ENCODE data around the gene FALEC.

The FALEC gene

GRCh38 chr1:150476754-150477153, 38.8 kb upstream of the FALEC start:
- Mint-ChIP-seq H3K4me1 (peaks cover 79% of the 10 kb centered on the region), H3K4me3 (peak overlapping the region; percentile 43), H3K36me3 (ENCODE audit: low read depth) (peaks cover 15% of the 10 kb centered on the region), H3K27ac (peak overlapping the region; percentile 89), H3K27me3 (ENCODE audit: low read depth, poor library complexity) (no peaks in the 10 kb centered on the region), H3K9me3 (no peaks in the 10 kb centered on the region)
- TF ChIP-seq CTCF (IDR thresholded peaks at IDR 0.05): no peak
- DNase-seq: no peak

- H3K36me3 Mint-ChIP-seq (ENCODE audit: low read depth): peaks cover 9% of the 10 kb centered on the region
- no peak for DNase-seq
- H3K27me3 Mint-ChIP-seq (ENCODE audit: low read depth, poor library complexity): no peaks in the 10 kb centered on the region
- H3K4me1 Mint-ChIP-seq: peaks cover 74% of the 10 kb centered on the region
- H3K27ac Mint-ChIP-seq: peak overlapping the region; percentile 89
- no peaks in the 10 kb centered on the region for H3K9me3 Mint-ChIP-seq
- no peak for TF ChIP-seq CTCF (IDR thresholded peaks at IDR 0.05)
- H3K4me3 Mint-ChIP-seq: peak overlapping the region; percentile 14
Measured at GRCh38 chr1:150477320-150477719, 38.2 kb upstream of the FALEC start.

DNA sequence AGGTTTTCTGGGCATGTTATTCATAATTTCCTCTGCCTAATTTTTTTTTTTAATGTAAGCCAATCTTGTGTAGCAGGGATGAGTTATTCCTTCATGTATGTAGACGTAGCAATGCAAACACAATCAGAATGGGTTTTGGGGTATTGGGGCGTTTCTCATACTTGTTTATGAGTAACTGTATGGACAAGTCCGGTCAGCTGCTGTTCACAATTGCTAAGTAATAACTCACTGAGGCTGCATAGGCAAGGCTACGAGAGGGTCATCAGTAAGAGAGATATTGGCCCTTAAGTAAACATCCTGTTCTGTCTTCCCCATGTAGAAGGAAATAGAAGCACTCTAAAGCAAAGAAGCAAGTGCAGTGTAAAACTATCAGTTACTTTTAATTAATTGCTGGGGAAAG, 37.8 kb upstream of the FALEC start:
- H3K27ac Mint-ChIP-seq: peak overlapping the region; percentile 89
- no peak for DNase-seq
- H3K27me3 Mint-ChIP-seq (ENCODE audit: low read depth, poor library complexity): no peaks in the 10 kb centered on the region
- peaks cover 70% of the 10 kb centered on the region for H3K4me1 Mint-ChIP-seq
- H3K36me3 Mint-ChIP-seq (ENCODE audit: low read depth): peaks cover 5% of the 10 kb centered on the region
- H3K4me3 Mint-ChIP-seq: peak overlapping the region; percentile 14
- TF ChIP-seq CTCF (IDR thresholded peaks at IDR 0.05): no peak
- no peaks in the 10 kb centered on the region for H3K9me3 Mint-ChIP-seq

DNA sequence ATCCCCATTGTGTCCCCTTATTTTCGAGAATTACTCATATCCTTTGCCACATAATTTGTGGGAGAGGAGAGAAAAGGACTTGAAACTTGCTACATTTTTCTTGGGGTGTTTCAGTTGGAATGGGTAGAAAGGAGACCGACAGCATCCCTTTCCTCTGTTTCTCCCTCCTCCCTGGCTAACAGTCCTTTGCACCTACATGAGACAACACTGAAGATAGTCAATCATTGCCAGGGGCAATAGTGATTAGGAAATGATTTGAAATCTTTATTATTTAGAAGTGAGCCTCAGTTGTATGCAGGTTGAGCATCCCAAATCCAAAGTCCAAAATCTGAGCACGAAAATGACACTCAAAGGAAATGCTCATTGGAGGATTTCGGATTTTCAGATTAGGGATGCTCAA, 36.2 kb upstream of the FALEC start:
- Mint-ChIP-seq H3K36me3 (ENCODE audit: low read depth) (no peaks in the 10 kb centered on the region), H3K9me3 (no peaks in the 10 kb centered on the region), H3K4me1 (peaks cover 53% of the 10 kb centered on the region), H3K27ac (peak overlapping the region; percentile 36), H3K4me3 (no peak overlapping the region), H3K27me3 (ENCODE audit: low read depth, poor library complexity) (peaks cover 3% of the 10 kb centered on the region)
- TF ChIP-seq CTCF (IDR thresholded peaks at IDR 0.05): no peak
- DNase-seq: no peak

DNA sequence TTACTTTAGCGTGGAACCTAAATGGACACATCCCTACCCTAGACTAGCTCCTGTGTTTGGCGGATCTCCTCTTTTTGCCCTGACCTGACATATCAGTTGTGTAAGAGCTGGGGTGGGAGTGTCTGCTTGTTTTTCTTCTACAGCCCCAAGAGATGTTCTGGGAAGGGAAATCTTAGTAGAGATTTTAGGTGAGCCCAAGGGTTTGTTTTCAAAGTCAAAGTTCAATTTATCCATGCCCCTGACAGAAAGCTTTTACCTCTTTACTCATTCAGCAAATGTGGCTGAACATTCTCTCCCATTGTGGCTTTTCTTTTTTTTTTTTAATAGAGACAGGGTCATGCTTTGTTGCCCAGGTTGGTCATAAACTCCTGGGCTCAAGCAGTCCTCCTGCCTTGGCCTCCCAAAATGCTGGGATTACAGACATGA, 35.6 kb upstream of the FALEC start:
- Mint-ChIP-seq H3K36me3 (ENCODE audit: low read depth) (no peaks in the 10 kb centered on the region), H3K27ac (peak overlapping the region; percentile 65), H3K4me1 (peaks cover 48% of the 10 kb centered on the region), H3K9me3 (no peaks in the 10 kb centered on the region), H3K4me3 (no peak overlapping the region), H3K27me3 (ENCODE audit: low read depth, poor library complexity) (peaks cover 4% of the 10 kb centered on the region)
- no peak for DNase-seq
- no peak for TF ChIP-seq CTCF (IDR thresholded peaks at IDR 0.05)

GRCh38 chr1:150484431-150484830, 31.1 kb upstream of the FALEC start:
- H3K27me3 Mint-ChIP-seq (ENCODE audit: low read depth, poor library complexity): peaks cover 4% of the 10 kb centered on the region
- no peaks in the 10 kb centered on the region for H3K36me3 Mint-ChIP-seq (ENCODE audit: low read depth)
- no peak for TF ChIP-seq CTCF (IDR thresholded peaks at IDR 0.05)
- H3K9me3 Mint-ChIP-seq: no peaks in the 10 kb centered on the region
- DNase-seq: no peak
- H3K4me1 Mint-ChIP-seq: peaks cover 33% of the 10 kb centered on the region
- H3K4me3 Mint-ChIP-seq: no peak overlapping the region
- H3K27ac Mint-ChIP-seq: no peak overlapping the region
